ENCODE data around the gene CAPZB.

- no peak for TF ChIP-seq EZH2 (IDR thresholded peaks at IDR 0.05; ENCODE audit: borderline replicate concordance, low read depth, low read length, severe bottlenecking)
- TF ChIP-seq, protein P1, sequence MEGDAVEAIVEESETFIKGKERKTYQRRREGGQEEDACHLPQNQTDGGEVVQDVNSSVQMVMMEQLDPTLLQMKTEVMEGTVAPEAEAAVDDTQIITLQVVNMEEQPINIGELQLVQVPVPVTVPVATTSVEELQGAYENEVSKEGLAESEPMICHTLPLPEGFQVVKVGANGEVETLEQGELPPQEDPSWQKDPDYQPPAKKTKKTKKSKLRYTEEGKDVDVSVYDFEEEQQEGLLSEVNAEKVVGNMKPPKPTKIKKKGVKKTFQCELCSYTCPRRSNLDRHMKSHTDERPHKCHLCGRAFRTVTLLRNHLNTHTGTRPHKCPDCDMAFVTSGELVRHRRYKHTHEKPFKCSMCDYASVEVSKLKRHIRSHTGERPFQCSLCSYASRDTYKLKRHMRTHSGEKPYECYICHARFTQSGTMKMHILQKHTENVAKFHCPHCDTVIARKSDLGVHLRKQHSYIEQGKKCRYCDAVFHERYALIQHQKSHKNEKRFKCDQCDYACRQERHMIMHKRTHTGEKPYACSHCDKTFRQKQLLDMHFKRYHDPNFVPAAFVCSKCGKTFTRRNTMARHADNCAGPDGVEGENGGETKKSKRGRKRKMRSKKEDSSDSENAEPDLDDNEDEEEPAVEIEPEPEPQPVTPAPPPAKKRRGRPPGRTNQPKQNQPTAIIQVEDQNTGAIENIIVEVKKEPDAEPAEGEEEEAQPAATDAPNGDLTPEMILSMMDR (IDR thresholded peaks at IDR 0.05; ENCODE audit: extremely low read depth in 1 of 2, insufficient read depth in 1 of 2, low read depth in 1 of 2, low read length in 2 of 2), result no peak
- TF ChIP-seq POLR2A (IDR thresholded peaks at IDR 0.05; ENCODE audit: low read depth, low read length), result no peak
- no peak for TF ChIP-seq POLR2AphosphoS5 (IDR thresholded peaks at IDR 0.05; ENCODE audit: insufficient read depth, low read depth, low read length)
- no peak for TF ChIP-seq FOS (IDR thresholded peaks at IDR 0.05; ENCODE audit: borderline replicate concordance, insufficient read depth, low read length)
- TF ChIP-seq MAX (IDR thresholded peaks at IDR 0.05; ENCODE audit: insufficient read depth, insufficient read length), result no peak
- no peak for TF ChIP-seq GATA2 (IDR thresholded peaks at IDR 0.05; ENCODE audit: insufficient read depth, insufficient read length, low read depth, low read length)
Measured at GRCh38 chr1:19372136-19372514, 113.2 kb downstream of the CAPZB start.
